Nephron progenitor cell (in vitro differentiated cells): Measurements from ENCODE around the gene CDS1.
A peak's percentile ranks its signal among the peaks of the same experiment; 100 is the strongest.

ENCODE experiments used
- DNase-seq: peaks from one replicate; pipeline ENCODE4 v3.0.0; 2021
- H3K27ac Mint-ChIP-seq: 2 replicates; pipeline ENCODE4 v1.8.0; 2021; ENCODE audit warnings: mild to moderate bottlenecking, moderate library complexity, mixed read lengths
- H3K27me3 Mint-ChIP-seq: 2 replicates; pipeline ENCODE4 v1.8.0; 2021; ENCODE audit warnings: mild to moderate bottlenecking, low read depth, mixed read lengths; ENCODE audit not compliant: poor library complexity
- H3K36me3 Mint-ChIP-seq: 2 replicates; pipeline ENCODE4 v1.8.0; 2021; ENCODE audit warnings: low read depth, mixed read lengths
- H3K4me1 Mint-ChIP-seq: 2 replicates; pipeline ENCODE4 v1.8.0; 2021; ENCODE audit warnings: mixed read lengths
- H3K4me3 Mint-ChIP-seq: 2 replicates; pipeline ENCODE4 v1.8.0; 2021; ENCODE audit warnings: mild to moderate bottlenecking, moderate library complexity, mixed read lengths
- H3K9me3 Mint-ChIP-seq: 2 replicates; pipeline ENCODE4 v1.8.0; 2021; ENCODE audit warnings: mild to moderate bottlenecking, moderate library complexity, mixed read lengths
- TF ChIP-seq, protein P1 (sequence below): fragments of 200-600 bp; sonication (generic); IDR thresholded peaks from 2 replicates; pipeline ENCODE4 v1.5.0; 2021; ENCODE audit warnings: antibody characterized with exemption

The CDS1 gene

DNA sequence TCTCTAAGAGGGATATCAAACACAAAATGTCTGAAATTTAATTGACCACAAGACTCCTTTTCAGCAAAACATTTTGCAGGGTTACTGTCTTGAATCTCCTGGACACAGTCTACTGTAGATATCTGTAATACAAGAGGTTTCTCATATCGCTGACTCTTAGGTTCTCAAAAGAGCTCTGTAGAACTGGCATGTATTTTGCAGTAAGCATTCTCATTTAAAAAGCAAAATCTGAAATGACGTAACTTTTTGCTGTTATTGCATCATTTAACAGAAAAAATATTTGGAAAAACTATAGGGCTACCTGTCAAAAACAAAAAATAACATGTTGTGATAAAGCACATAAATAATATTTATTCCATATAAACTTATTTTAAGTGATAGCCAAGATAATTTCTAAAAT, 114.2 kb downstream of the CDS1 start:
- H3K27ac Mint-ChIP-seq: no peak overlapping the region
- no peak for DNase-seq
- no peaks in the 10 kb centered on the region for H3K27me3 Mint-ChIP-seq
- H3K4me1 Mint-ChIP-seq: no peaks in the 10 kb centered on the region
- TF ChIP-seq, protein P1, sequence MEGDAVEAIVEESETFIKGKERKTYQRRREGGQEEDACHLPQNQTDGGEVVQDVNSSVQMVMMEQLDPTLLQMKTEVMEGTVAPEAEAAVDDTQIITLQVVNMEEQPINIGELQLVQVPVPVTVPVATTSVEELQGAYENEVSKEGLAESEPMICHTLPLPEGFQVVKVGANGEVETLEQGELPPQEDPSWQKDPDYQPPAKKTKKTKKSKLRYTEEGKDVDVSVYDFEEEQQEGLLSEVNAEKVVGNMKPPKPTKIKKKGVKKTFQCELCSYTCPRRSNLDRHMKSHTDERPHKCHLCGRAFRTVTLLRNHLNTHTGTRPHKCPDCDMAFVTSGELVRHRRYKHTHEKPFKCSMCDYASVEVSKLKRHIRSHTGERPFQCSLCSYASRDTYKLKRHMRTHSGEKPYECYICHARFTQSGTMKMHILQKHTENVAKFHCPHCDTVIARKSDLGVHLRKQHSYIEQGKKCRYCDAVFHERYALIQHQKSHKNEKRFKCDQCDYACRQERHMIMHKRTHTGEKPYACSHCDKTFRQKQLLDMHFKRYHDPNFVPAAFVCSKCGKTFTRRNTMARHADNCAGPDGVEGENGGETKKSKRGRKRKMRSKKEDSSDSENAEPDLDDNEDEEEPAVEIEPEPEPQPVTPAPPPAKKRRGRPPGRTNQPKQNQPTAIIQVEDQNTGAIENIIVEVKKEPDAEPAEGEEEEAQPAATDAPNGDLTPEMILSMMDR: no peak
- no peak overlapping the region for H3K4me3 Mint-ChIP-seq
- peaks cover 73% of the 10 kb centered on the region for H3K36me3 Mint-ChIP-seq
- no peaks in the 10 kb centered on the region for H3K9me3 Mint-ChIP-seq

DNA sequence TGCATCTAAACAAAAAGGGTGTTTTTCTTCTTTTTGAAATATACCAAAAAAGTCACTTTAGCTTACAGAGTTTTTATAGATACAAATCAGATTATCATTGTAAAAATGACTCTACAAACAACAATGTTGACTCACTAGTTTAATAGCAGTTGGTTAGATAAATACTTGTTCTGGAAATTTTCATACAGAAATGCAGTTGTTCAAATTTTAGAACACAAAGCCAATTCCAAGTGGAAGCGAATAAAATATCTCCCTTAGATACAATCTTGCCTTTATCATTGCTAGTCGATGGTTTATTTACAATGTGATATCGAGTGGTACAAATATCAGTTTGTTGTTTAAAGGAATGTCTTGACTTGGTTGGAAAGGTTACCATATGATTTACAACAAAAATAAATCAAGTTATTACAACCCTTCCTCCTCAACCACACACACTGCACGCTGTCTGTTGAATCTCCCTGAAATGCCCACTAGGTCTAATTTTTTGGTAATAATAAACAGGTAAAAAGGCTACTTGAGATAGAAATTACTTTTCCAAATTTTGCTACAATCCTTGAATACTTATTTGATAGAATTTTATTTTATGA, 114.8 kb downstream of the CDS1 start:
- no peak overlapping the region for H3K4me3 Mint-ChIP-seq
- TF ChIP-seq, protein P1: no peak
- H3K4me1 Mint-ChIP-seq: no peaks in the 10 kb centered on the region
- no peaks in the 10 kb centered on the region for H3K27me3 Mint-ChIP-seq
- peaks cover 73% of the 10 kb centered on the region for H3K36me3 Mint-ChIP-seq
- peak overlapping the region; percentile 32 for H3K27ac Mint-ChIP-seq
- no peaks in the 10 kb centered on the region for H3K9me3 Mint-ChIP-seq
- DNase-seq: no peak

DNA sequence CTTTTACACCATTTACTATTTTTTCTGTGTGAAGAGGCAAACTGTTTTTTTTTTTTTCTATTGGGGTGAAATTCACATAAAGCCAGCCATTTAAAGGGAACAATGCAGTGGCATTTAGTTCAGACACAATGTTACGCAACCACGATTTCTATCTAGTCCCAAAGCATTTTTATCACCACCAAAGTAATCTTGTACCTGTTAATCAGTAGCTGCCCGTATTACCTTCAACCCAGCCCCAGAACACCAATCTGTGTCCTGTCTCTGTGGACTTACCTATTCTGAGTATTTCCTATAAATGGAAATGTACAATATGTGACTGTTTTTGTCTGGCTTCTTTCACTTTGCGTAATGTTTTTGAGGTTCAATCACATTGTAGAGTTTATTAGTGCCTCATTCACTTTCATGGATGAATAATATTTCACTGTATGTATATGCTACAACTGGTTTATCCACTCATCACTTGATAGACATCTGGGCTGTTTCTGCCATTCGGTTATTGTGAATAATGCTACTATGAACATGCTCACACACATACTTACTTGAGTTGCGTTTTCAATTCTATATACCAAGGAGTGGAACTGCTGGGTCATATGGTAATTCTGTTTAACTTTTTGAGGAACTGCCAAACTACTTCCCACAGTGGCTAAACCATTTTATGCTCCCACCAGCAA, 116.2 kb downstream of the CDS1 start:
- Mint-ChIP-seq H3K27ac (peak overlapping the region; percentile 27), H3K4me3 (no peak overlapping the region), H3K4me1 (no peaks in the 10 kb centered on the region), H3K27me3 (no peaks in the 10 kb centered on the region), H3K36me3 (peaks cover 70% of the 10 kb centered on the region), H3K9me3 (no peaks in the 10 kb centered on the region)
- TF ChIP-seq, protein P1: no peak
- DNase-seq: no peak
